WI38 (cell line): Measurements from ENCODE around the gene MRNIP.
A peak's percentile ranks its signal among the peaks of the same experiment; 100 is the strongest.

ENCODE experiments used
- H3K4me3 ChIP-seq: 2 replicates; pipeline ENCODE4 v1.5.1; 2011; ENCODE audit warnings: low read depth, mild to moderate bottlenecking, control low read depth, low read length
- TF ChIP-seq, protein P1 (sequence below): IDR thresholded peaks from 2 replicates; pipeline ENCODE4 v1.5.1; 2012; ENCODE audit warnings: low read depth, mild to moderate bottlenecking, control low read depth, low read length

MRNIP gene, protein sequence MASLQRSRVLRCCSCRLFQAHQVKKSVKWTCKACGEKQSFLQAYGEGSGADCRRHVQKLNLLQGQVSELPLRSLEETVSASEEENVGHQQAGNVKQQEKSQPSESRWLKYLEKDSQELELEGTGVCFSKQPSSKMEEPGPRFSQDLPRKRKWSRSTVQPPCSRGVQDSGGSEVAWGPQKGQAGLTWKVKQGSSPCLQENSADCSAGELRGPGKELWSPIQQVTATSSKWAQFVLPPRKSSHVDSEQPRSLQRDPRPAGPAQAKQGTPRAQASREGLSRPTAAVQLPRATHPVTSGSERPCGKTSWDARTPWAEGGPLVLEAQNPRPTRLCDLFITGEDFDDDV

DNA sequence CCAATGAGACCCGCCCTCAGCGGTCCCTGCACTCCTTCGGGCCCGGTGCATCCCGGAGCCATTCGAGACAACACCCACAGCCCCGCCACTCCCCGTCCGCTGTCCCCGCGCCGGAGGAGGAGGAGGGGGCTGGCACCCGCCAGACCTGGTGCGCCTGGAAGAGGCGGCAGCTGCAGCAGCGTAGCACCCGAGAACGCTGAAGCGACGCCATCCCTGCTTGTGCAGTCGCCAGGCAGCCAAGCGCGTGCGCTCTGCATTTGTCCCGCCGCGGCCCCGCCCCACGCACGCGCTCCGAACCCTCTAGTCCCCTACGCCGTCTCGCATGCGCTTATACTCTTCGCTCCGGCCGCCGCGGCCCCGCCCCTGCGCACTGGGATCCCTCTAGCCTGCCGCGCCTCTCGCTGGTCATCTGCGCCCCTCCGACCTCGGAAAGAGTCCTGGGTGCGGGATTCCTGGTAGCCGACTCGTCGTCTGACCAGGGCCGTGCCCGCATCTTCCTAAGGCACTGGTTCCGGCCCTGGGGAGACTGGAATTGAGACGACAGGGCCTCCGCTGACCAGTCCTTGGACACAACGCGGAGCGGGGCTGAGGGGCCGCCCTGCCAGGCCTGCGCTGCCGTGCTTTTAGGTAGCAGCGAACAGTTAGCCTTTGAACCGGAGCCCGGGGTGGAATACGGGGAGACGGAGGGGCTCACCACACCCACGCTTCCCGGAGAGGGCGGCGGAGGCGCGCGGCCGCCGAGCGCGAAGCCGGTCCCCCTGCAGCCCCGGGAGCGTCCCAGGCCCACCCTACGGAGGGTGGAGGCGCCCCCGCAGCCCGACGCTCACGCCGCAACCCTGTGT, at the start of gene MRNIP:
MRNIP (minus strand) TSS at position 232 of the 842 bp plus-strand sequence; CDS start at position 211, 21 bp downstream.
- TF ChIP-seq, protein P1, sequence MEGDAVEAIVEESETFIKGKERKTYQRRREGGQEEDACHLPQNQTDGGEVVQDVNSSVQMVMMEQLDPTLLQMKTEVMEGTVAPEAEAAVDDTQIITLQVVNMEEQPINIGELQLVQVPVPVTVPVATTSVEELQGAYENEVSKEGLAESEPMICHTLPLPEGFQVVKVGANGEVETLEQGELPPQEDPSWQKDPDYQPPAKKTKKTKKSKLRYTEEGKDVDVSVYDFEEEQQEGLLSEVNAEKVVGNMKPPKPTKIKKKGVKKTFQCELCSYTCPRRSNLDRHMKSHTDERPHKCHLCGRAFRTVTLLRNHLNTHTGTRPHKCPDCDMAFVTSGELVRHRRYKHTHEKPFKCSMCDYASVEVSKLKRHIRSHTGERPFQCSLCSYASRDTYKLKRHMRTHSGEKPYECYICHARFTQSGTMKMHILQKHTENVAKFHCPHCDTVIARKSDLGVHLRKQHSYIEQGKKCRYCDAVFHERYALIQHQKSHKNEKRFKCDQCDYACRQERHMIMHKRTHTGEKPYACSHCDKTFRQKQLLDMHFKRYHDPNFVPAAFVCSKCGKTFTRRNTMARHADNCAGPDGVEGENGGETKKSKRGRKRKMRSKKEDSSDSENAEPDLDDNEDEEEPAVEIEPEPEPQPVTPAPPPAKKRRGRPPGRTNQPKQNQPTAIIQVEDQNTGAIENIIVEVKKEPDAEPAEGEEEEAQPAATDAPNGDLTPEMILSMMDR, result no peak
- H3K4me3 ChIP-seq, result peak within 1 kb of the TSS; percentile 74

DNA sequence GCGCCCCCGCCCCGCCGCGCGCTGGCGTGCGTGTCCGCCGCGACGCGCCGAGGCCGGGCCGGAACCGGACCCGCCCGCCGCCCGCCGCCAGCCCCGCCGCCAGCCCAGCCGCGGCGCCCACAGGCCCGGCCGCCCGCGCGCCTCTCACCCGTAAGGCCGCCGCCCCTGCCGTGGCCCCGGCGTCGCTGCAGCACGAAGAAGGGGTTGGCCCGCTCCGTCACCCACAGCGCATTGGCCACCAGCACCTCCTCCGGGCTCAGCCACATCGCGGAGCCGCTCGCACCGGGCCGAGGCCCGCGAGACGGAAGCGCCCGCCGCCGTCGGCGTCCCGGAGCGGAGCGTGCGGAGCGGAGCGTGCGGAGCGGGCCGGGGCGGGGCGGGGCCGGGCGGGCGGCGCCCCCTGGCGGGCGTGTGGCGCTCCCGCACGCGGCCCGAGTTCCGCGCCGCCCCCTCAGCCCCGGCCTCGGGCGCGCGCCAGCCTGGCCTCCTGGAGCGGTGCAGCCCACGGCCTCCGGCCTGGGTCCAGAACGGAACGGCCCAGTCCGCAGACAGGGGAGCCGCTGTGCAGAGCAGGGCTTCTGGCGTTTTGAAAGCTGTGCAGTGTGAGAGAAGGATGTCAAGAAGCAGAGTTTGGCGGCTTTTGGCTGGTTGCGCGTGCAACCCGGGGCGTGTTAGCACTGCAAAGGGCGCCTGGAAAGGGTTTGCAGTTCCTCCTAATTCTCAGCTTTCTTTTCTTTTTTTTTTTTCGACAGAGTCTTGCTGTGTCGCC, 49.1 kb upstream of the MRNIP start, which contains the start of gene TBC1D9B:
TBC1D9B (minus strand) TSS at position 342 of the 769 bp plus-strand sequence; CDS start at position 266, 76 bp downstream.
- TF ChIP-seq, protein P1, result no peak
- peak within 1 kb of the TSS; percentile 75 for H3K4me3 ChIP-seq

DNA sequence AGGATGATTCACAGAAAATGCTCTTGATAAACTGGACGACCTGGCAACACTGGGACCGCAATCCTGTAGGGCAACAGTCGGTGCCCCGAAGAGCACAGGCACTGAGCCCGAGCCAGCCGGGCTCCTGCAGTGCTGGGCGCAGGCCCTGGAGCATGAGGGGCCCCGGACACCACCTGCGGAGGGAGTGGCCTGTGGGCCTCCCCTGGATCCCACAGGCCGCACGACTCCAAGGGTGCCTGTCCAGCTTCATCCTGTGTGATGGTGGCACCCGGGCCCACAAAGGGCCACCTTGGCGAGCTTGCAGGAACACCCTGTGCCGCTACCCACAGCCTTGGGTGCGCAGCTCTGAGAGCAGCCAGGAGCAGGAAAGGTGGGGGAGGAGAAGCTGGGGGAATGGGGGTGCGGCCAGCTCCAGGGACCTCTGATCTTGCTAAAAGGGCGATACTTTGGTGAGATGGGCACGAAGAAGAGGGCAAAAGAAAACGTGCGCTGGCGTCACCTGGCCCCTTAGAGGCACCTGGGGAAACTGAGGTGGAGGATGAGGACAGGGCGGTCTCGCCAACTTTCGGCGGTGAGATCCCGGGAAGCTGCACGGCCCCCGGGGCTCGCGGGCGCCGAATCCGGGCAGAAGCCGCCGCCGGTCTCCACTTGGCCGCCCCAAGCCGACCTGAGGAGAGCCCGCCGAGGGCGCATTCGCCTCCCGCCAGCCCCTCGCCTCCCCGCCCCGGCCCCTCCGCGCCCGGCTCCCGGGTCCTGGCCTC, 48.4 kb upstream of the MRNIP start:
- TF ChIP-seq, protein P1, result no peak
- peak overlapping the region; percentile 75 for H3K4me3 ChIP-seq

DNA sequence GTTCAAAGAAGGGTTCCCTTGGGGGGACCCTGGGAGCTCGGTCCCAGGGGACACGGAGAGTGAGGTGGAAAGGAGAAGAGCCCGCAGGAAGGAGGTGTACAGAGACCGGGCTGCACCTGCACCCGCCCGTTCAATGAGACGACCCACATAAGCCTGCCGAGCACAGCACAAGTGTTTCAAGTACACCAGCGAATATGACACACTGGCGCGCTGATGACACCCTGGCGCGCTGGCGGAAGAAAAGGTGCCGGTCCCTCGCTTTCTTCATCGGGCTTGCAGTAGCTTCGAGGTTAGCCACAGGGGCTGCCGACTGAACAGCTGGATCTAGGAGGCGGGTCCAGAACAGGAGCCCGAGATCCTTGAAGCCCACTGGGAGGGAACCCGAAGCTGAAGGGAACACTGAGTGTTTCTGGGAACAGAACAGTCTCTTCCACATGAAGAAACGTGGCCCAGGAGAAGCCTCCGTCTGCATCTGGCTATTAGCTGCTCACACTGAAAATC, 47.7 kb upstream of the MRNIP start:
- peak overlapping the region; percentile 75 for H3K4me3 ChIP-seq
- TF ChIP-seq, protein P1, result no peak

DNA sequence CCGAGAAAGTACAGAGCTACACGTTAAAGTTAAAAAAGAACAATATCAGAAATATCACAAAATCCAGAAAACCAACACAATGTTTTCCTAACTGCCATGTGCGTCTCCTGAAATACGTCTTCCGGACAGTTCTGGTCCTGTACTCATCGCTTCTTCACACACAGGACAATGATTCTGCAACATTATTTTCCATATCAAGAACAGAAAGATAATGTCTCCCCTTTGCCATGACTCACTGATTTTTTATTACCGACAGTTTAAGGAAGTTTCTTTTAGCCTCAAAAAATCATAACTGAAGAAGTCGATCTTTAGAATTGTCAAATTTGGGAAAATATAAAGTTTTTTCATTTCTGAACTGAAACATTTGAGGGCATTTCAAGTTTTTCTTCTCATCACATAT, 46.5 kb upstream of the MRNIP start:
- TF ChIP-seq, protein P1, result no peak
- H3K4me3 ChIP-seq, result no peak overlapping the region

DNA sequence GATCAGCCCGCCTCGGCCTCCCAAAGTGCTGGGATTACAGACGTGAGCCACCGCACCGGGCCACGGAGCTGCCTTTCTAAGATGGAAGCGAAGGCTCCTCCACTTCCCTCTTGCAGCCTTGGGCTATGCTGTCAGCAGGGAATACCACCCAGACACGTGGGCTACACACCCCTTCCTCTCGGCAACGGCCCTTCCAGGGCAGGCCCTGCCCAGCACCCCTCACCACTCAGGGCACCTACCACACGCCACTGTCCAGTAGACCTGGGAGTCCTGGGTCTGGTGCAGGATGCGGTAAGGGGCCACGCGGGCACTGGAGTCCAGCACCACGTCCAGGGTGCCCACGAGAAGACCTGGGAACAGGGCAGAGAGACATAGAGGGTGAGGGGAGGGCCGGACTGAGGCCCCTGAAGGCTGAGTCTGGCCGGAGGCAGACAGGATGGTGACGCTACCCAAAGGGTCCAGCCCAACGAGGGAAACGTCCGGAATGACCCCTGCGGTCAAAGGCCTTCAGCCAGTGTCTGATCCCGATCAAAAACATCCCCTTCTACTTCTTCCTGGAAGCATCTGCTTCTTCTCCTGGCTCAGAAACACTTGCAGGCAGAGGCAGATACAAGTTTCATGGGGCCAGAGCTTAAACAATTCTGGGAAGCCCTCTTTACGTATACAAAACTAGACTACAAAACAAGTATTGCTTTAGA, 46.0 kb upstream of the MRNIP start:
- H3K4me3 ChIP-seq, result no peak overlapping the region
- TF ChIP-seq, protein P1, result no peak
